IMR-90 (cell line): ENCODE measurements around the gene SYTL1. TPM values are rescaled to one million over a fixed set of nuclear protein-coding genes. Genes with fewer than 3 reads are reported as not detected.

Experiments used
- ATAC-seq: fragments of 200-7000 bp; cut with Tn5 transposase; 2 replicates; pipeline ENCODE4 v1.9.1; 2020; ENCODE audit warnings: low read depth, mild to moderate bottlenecking, moderate library complexity
- BruUV-seq: library from RNA; stranded (reverse); fragments of 400-500 nt; replicated peaks from 2 replicates; lab custom pipeline; 2021; lab: Mats Ljungman, UMichigan
- CTCF ChIA-PET: fragments of 300-600 bp; formaldehyde crosslinking; extraction: SDS; loops from one replicate; lab custom pipeline; 2021; ENCODE audit warnings: antibody characterized with exemption; lab: Yijun Ruan, JAX
- POLR2A ChIA-PET: fragments of 300-600 bp; sonication (Branson Sonifier 250); formaldehyde crosslinking; loops from one replicate; lab custom pipeline; 2022; ENCODE audit warnings: antibody characterized with exemption; ENCODE audit not compliant: unreplicated experiment; lab: Charles Lee
- DNase-seq: peaks from one replicate; pipeline ENCODE4 v3.0.0; 2013
- H2AFZ ChIP-seq: replicated peaks from 2 replicates; pipeline ENCODE3; 2013; ENCODE audit warnings: low read length, mild to moderate bottlenecking; ENCODE audit not compliant: poor library complexity
- H2AK5ac ChIP-seq: 2 replicates; pipeline ENCODE4 v1.6.1; 2013; ENCODE audit warnings: low read depth, low read length, inconsistent platforms
- H2AK9ac ChIP-seq: replicated peaks from 2 replicates; pipeline ENCODE3; 2013; ENCODE audit warnings: mild to moderate bottlenecking, low read depth, low read length, moderate library complexity; ENCODE audit not compliant: poor library complexity
- H2BK120ac ChIP-seq: 2 replicates; pipeline ENCODE4 v1.6.1; 2013; ENCODE audit warnings: low read depth, low read length, inconsistent platforms
- H2BK15ac ChIP-seq: 3 replicates; pipeline ENCODE4 v1.6.1; 2013; ENCODE audit warnings: low read depth, low read length, inconsistent platforms
- H2BK20ac ChIP-seq: 2 replicates; pipeline ENCODE4 v1.6.1; 2013; ENCODE audit warnings: low read depth, mild to moderate bottlenecking, inconsistent platforms, low read length, moderate library complexity
- H2BK5ac ChIP-seq: 2 replicates; pipeline ENCODE4 v1.6.1; 2013; ENCODE audit warnings: mild to moderate bottlenecking, low read depth, low read length, inconsistent platforms; ENCODE audit not compliant: poor library complexity, severe bottlenecking
- H3K14ac ChIP-seq: replicated peaks from 2 replicates; pipeline ENCODE4 v1.6.1; 2013; ENCODE audit warnings: low read depth, low read length, inconsistent platforms
- H3K18ac ChIP-seq: 2 replicates; pipeline ENCODE4 v1.6.1; 2013; ENCODE audit warnings: low read depth, low read length, control low read depth
- H3K23ac ChIP-seq: 2 replicates; pipeline ENCODE4 v1.6.1; 2013; ENCODE audit warnings: low read depth, low read length, inconsistent platforms
- H3K27ac ChIP-seq: 2 replicates; pipeline ENCODE4 v1.5.1; 2013; ENCODE audit warnings: mild to moderate bottlenecking, control low read depth, low read length; ENCODE audit not compliant: insufficient read depth
- H3K27me3 ChIP-seq: 2 replicates; pipeline ENCODE4 v1.6.1; 2013; ENCODE audit warnings: low read length; ENCODE audit not compliant: control insufficient read depth, insufficient read depth
- H3K36me3 ChIP-seq: 2 replicates; pipeline ENCODE4 v1.6.1; 2013; ENCODE audit warnings: low read length, mixed read lengths; ENCODE audit not compliant: control insufficient read depth, insufficient read depth
- H3K4ac ChIP-seq: 2 replicates; pipeline ENCODE4 v1.6.1; 2013; ENCODE audit warnings: low read depth, low read length, inconsistent platforms
- H3K4me1 ChIP-seq: 2 replicates; pipeline ENCODE4 v1.6.1; 2013; ENCODE audit warnings: low read length, mixed read lengths; ENCODE audit not compliant: control insufficient read depth, insufficient read depth
- H3K4me2 ChIP-seq: 2 replicates; pipeline ENCODE4 v1.6.1; 2013; ENCODE audit warnings: low read depth, mild to moderate bottlenecking, control low read depth, low read length, moderate library complexity
- H3K4me3 ChIP-seq: 2 replicates; pipeline ENCODE4 v1.5.1; 2013; ENCODE audit warnings: low read depth, mild to moderate bottlenecking, control low read depth, low read length, moderate library complexity; ENCODE audit not compliant: insufficient read depth
- H3K56ac ChIP-seq: 2 replicates; pipeline ENCODE4 v1.6.1; 2013; ENCODE audit warnings: low read length, inconsistent platforms; ENCODE audit not compliant: insufficient read depth; ENCODE audit errors: extremely low read depth
- H3K79me1 ChIP-seq, 2 experiments: 2 replicates each; pipeline ENCODE4 v1.6.1; 2013; ENCODE audit warnings: low read length in 2 of 2, inconsistent platforms in 1 of 2, low read depth in 1 of 2
- H3K9ac ChIP-seq: 2 replicates; pipeline ENCODE4 v1.6.1; 2013; ENCODE audit warnings: low read depth, low read length, control low read depth
- H3K9me1 ChIP-seq: 2 replicates; pipeline ENCODE4 v1.6.1; 2013; ENCODE audit warnings: low read length, inconsistent platforms; ENCODE audit not compliant: insufficient read depth
- H3K9me3 ChIP-seq: 2 replicates; pipeline ENCODE4 v1.6.1; 2013; ENCODE audit warnings: low read length; ENCODE audit not compliant: control insufficient read depth, insufficient read depth
- H4K20me1 ChIP-seq: 2 replicates; pipeline ENCODE4 v1.6.1; 2013; ENCODE audit warnings: low read length, inconsistent platforms; ENCODE audit not compliant: insufficient read depth
- H4K5ac ChIP-seq: 2 replicates; pipeline ENCODE4 v1.6.1; 2013; ENCODE audit warnings: mild to moderate bottlenecking, low read depth, low read length, control low read depth
- H4K8ac ChIP-seq, 2 experiments: 2 replicates each; pipeline ENCODE4 v1.6.1; 2013; ENCODE audit warnings: low read depth in 2 of 2, low read length in 2 of 2, control low read depth in 1 of 2, inconsistent platforms in 1 of 2
- H4K91ac ChIP-seq: 2 replicates; pipeline ENCODE4 v1.6.1; 2013; ENCODE audit warnings: low read depth, low read length, inconsistent platforms; ENCODE audit not compliant: insufficient read depth
- BHLHE40 ChIP-seq: fragments of 150-350 bp; IDR thresholded peaks from 2 replicates; pipeline ENCODE4 v1.6.1; 2016; ENCODE audit warnings: mild to moderate bottlenecking, low read depth, low read length
- CHD1 ChIP-seq: IDR thresholded peaks from 2 replicates; pipeline ENCODE4 v1.6.1; 2012; ENCODE audit warnings: low read depth, low read length, improper control_type of control experiment
- FOS ChIP-seq: fragments of 150-350 bp; IDR thresholded peaks from 2 replicates; pipeline ENCODE4 v1.6.1; 2016; ENCODE audit warnings: low read depth, low read length
- MAFK ChIP-seq: IDR thresholded peaks from 2 replicates; pipeline ENCODE4 v1.6.1; 2012; ENCODE audit warnings: low read depth, low read length, improper control_type of control experiment
- MAZ ChIP-seq: IDR thresholded peaks from 2 replicates; pipeline ENCODE4 v1.6.1; 2012; ENCODE audit warnings: low read depth, mild to moderate bottlenecking, low read length, improper control_type of control experiment, moderate library complexity, borderline replicate concordance
- MXI1 ChIP-seq: IDR thresholded peaks from 2 replicates; pipeline ENCODE4 v1.6.1; 2012; ENCODE audit warnings: low read depth, mild to moderate bottlenecking, low read length, moderate library complexity, borderline replicate concordance
- POLR2A ChIP-seq: IDR thresholded peaks from 2 replicates; pipeline ENCODE4 v1.6.1; 2012; ENCODE audit warnings: mild to moderate bottlenecking, low read depth, low read length
- RAD21 ChIP-seq: IDR thresholded peaks from 2 replicates; pipeline ENCODE4 v1.6.1; 2012; ENCODE audit warnings: low read length, improper control_type of control experiment
- RCOR1 ChIP-seq: IDR thresholded peaks from 2 replicates; pipeline ENCODE4 v1.6.1; 2012; ENCODE audit warnings: mild to moderate bottlenecking, low read length, improper control_type of control experiment; ENCODE audit not compliant: insufficient replicate concordance
- WGBS, 2 experiments: methylation state at CpG; one replicate each; pipeline versions ENCODE4 v1.1.5 to v1.1.7; 2013; ENCODE audit warnings: missing lambda C conversion rate in 2 of 2; ENCODE audit not compliant: insufficient read length in 1 of 2; ENCODE audit errors: extremely low coverage in 2 of 2; 5-methylcytosine and 5-hydroxymethylcytosine counted together
- dilution Hi-C: fragments of 300-500 bp; cut with HindIII; formaldehyde crosslinking; loops from one replicate; pipeline ENCODE4 v1.14.3; 2018; ENCODE audit warnings: low sequenced_read_pairs; ENCODE audit not compliant: unreplicated experiment
- in situ Hi-C: fragments of 300-500 bp; cut with MboI; formaldehyde crosslinking; loops from 3 replicates; pipeline ENCODE4 v1.14.3; 2019; ENCODE audit warnings: low sequenced_read_pairs, inconsistent platforms, mixed read lengths
- intact Hi-C: fragments of 100-400 bp; cut with micrococcal nuclease; formaldehyde crosslinking; loops from 2 replicates; pipeline ENCODE4 v1.10.0; 2022
- polyA plus RNA-seq, 3 experiments: library from polyadenylated mRNA; depleted of rRNA; stranded (reverse); fragments of >200 nt; gene quantifications; 2 replicates each; pipeline ENCODE4 v1.2.3, GENCODE V29; 2012; ENCODE audit warnings: low replicate concordance in 1 of 3
- total RNA-seq: library from RNA; depleted of rRNA; stranded (reverse); fragments of >200 nt; gene quantifications from 2 replicates; pipeline ENCODE4 v1.2.3, GENCODE V29; 2012
- TF ChIP-seq, protein P1 (sequence below): fragments of 150-350 bp; IDR thresholded peaks from 2 replicates; pipeline ENCODE4 v1.6.1; 2016; ENCODE audit warnings: low read depth, mild to moderate bottlenecking, low read length, moderate library complexity, borderline replicate concordance
- TF ChIP-seq, protein P2 (sequence below): conservative IDR thresholded peaks from 2 replicates; pipeline ENCODE4 v1.5.1; 2012; ENCODE audit warnings: mild to moderate bottlenecking, low read depth, low read length, improper control_type of control experiment

The SYTL1 gene
- total and polyA plus RNA-seq, 2 of the 4 experiments (the other 2 are of a cell fraction) = 0.18 to 1.0 TPM

DNA sequence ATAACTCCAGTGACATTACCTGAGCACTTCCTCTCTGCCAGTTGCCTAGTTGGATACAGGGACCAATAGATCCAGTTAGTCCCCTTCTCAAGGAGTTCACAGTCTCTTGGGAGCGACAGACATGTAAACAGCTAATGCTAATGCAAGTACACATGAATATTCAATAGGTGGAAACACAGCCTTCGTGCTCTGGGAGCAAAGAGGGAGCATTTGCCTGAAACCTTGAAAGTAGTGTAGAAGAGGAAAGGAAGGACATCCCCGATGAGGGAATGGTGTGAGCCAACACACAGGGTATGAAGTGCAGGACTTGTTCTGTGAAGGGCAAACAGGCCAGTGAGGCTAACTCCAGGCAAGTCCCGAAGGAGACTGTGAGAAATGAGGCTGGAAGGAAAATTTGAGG, 23.7 kb upstream of the SYTL1 start:
- peaks cover 2% of the 10 kb centered on the region for H3K4me1 ChIP-seq
- WGBS, 2 experiments = 33% methylated on average over 1 of the region's 4 CpGs; no CpG with 5 or more reads in 1 of the 2 experiments
- H3K56ac ChIP-seq = no peak overlapping the region
- intact Hi-C loops (no loop called here), in situ Hi-C loops (no loop called here), dilution Hi-C loops (no loop called here)
- DNase-seq (no peak), ATAC-seq (no peak)
- H4K5ac ChIP-seq = peak overlapping the region; percentile 6; the same call in 1 of the 2 replicates
- no peak overlapping the region for H3K4ac ChIP-seq
- no peak overlapping the region for H2BK5ac ChIP-seq
- H2AK5ac ChIP-seq = no peak overlapping the region
- H2BK120ac ChIP-seq = no peak overlapping the region
- no peak overlapping the region for H2BK20ac ChIP-seq
- no peak overlapping the region for H3K14ac ChIP-seq
- H2BK15ac ChIP-seq = no peak overlapping the region
- H3K18ac ChIP-seq = no peak overlapping the region
- peaks cover 4 to 10% of the 10 kb centered on the region in 2 experiments; a peak in 3 of 4 replicates for H3K79me1 ChIP-seq
- H3K9me1 ChIP-seq = 0 out of 2 replicates have a peak, but pooled peaks cover 3% of the 10 kb centered on the region
- no peaks in the 10 kb centered on the region for H3K27me3 ChIP-seq
- H3K4me3 ChIP-seq = no peak overlapping the region
- no peak overlapping the region for H2AK9ac ChIP-seq
- ChIA-PET POLR2A (no interaction called here), CTCF (no interaction called here)
- no peaks in the 10 kb centered on the region for H3K9me3 ChIP-seq
- H2AFZ ChIP-seq = peak overlapping the region; percentile 33
- H3K4me2 ChIP-seq = no peak overlapping the region
- TF ChIP-seq FOS (no peak), BHLHE40 (no peak), MXI1 (no peak), RCOR1 (no peak), RAD21 (no peak), POLR2A (no peak), CHD1 (no peak), MAFK (no peak), MAZ (no peak)
- TF ChIP-seq, protein P1, sequence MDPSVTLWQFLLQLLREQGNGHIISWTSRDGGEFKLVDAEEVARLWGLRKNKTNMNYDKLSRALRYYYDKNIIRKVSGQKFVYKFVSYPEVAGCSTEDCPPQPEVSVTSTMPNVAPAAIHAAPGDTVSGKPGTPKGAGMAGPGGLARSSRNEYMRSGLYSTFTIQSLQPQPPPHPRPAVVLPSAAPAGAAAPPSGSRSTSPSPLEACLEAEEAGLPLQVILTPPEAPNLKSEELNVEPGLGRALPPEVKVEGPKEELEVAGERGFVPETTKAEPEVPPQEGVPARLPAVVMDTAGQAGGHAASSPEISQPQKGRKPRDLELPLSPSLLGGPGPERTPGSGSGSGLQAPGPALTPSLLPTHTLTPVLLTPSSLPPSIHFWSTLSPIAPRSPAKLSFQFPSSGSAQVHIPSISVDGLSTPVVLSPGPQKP = no peak
- TF ChIP-seq, protein P2, sequence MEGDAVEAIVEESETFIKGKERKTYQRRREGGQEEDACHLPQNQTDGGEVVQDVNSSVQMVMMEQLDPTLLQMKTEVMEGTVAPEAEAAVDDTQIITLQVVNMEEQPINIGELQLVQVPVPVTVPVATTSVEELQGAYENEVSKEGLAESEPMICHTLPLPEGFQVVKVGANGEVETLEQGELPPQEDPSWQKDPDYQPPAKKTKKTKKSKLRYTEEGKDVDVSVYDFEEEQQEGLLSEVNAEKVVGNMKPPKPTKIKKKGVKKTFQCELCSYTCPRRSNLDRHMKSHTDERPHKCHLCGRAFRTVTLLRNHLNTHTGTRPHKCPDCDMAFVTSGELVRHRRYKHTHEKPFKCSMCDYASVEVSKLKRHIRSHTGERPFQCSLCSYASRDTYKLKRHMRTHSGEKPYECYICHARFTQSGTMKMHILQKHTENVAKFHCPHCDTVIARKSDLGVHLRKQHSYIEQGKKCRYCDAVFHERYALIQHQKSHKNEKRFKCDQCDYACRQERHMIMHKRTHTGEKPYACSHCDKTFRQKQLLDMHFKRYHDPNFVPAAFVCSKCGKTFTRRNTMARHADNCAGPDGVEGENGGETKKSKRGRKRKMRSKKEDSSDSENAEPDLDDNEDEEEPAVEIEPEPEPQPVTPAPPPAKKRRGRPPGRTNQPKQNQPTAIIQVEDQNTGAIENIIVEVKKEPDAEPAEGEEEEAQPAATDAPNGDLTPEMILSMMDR = no peak
- H4K8ac ChIP-seq = peak overlapping the region in 1 of 2 experiments; percentile 60; a peak in 1 of 4 replicates
- BruUV-seq = no TSS peak
- no peaks in the 10 kb centered on the region for H4K20me1 ChIP-seq
- H4K91ac ChIP-seq = no peak overlapping the region
- H3K36me3 ChIP-seq = no peaks in the 10 kb centered on the region
- no peak overlapping the region for H3K27ac ChIP-seq
- H3K23ac ChIP-seq = peak overlapping the region; percentile 8; the same call in 1 of the 2 replicates
- no peak overlapping the region for H3K9ac ChIP-seq
